Measurements from ENCODE around the gene TPBG.
A peak's percentile ranks its signal among the peaks of the same experiment; 100 is the strongest.

The TPBG gene

GRCh38 chr6:82362878-82363427 is 664 bp upstream of the TPBG start:
- Histone ChIP-seq H3K27ac (ENCODE audit: extremely low read depth, low read depth, low read length) (peak overlapping the region; percentile 92), H3K4me3 (ENCODE audit: low read depth, low read length) (peak overlapping the region; percentile 85), H3K4me1 (ENCODE audit: control insufficient read depth, insufficient read depth, low read length) (peaks cover 4% of the 10 kb centered on the region; the same call in 1 of the 2 replicates), H3K9me3 (ENCODE audit: control insufficient read depth, insufficient read depth, low read depth, low read length) (no peaks in the 10 kb centered on the region), H3K36me3 (ENCODE audit: control insufficient read depth in 2 of 2, insufficient read depth in 1 of 2, low read length in 2 of 2) (peaks cover 0 to 15% of the 10 kb centered on the region in 2 experiments; a peak in 2 of 3 replicates)
- POLR2A ChIA-PET = interaction anchor here (0.8 to 3.1 kb wide), 10 partner anchors 25 to 703 kb away, joined by 3 to 11 read pairs (median 4); partner anchors contain the start of gene UBE3D
- TF ChIP-seq ZNF391 (tag by site-specific recombination; IDR thresholded peaks at IDR 0.05; ENCODE audit: borderline replicate concordance, low read depth) = no peak
- 0 out of 2 replicates have a peak, but pooled peaks have one; percentile 39 for TF ChIP-seq ZNF302 (tag by site-specific recombination; IDR thresholded peaks at IDR 0.05; ENCODE audit: low read depth)
- peak; percentile 67; the same call in 1 of the 2 replicates for TF ChIP-seq ZNF366 (tag by site-specific recombination; conservative IDR thresholded peaks at IDR 0.05)
- TF ChIP-seq PRDM1 (tag by site-specific recombination; IDR thresholded peaks at IDR 0.05) = peak; percentile 19; the same call in 1 of the 2 replicates
- CTCF ChIA-PET = interaction anchor here (0.6 to 1.3 kb wide), 11 partner anchors 17 to 704 kb away, joined by 3 to 5 read pairs (median 3); partner anchors contain the start of gene DOP1A

GRCh38 chr6:82364087-82365015 is 734 bp downstream of the TPBG start:
- peak overlapping the region; percentile 85 for H3K4me3 ChIP-seq (ENCODE audit: low read depth, low read length)
- H3K36me3 ChIP-seq (ENCODE audit: control insufficient read depth in 2 of 2, insufficient read depth in 1 of 2, low read length in 2 of 2) = peaks cover 0 to 15% of the 10 kb centered on the region in 2 experiments; a peak in 2 of 3 replicates
- peak overlapping the region; percentile 92 for H3K27ac ChIP-seq (ENCODE audit: extremely low read depth, low read depth, low read length)
- ChIA-PET CTCF (interaction anchor here (1.2 to 1.3 kb wide), 3 partner anchors 16 to 104 kb away, joined by 3 to 4 read pairs (median 3); no protein-coding TSS in a partner anchor), POLR2A (interaction anchor here (0.8 to 3.1 kb wide), 7 partner anchors 32 to 701 kb away, joined by 3 to 11 read pairs (median 5); partner anchors contain the start of gene UBE3D)
- H3K9me3 ChIP-seq (ENCODE audit: control insufficient read depth, insufficient read depth, low read depth, low read length) = no peaks in the 10 kb centered on the region
- H3K4me1 ChIP-seq (ENCODE audit: control insufficient read depth, insufficient read depth, low read length) = peaks cover 8% of the 10 kb centered on the region
- TF ChIP-seq ZNF623 (tag by site-specific recombination; IDR thresholded peaks at IDR 0.05) = no peak
- TF ChIP-seq PRDM4 (tag by site-specific recombination; IDR thresholded peaks at IDR 0.05) = no peak
- TF ChIP-seq ZNF558 (tag by site-specific recombination; IDR thresholded peaks at IDR 0.05) = no peak
- TF ChIP-seq MZF1 (tag by site-specific recombination; IDR thresholded peaks at IDR 0.05; ENCODE audit: borderline replicate concordance) = peak; percentile 90; the same call in 1 of the 2 replicates
- TF ChIP-seq ZNF26 (tag by site-specific recombination; IDR thresholded peaks at IDR 0.05) = no peak
- peak; percentile 4; the same call in 1 of the 2 replicates for TF ChIP-seq MYNN (tag by site-specific recombination; IDR thresholded peaks at IDR 0.05; ENCODE audit: borderline replicate concordance)
- TF ChIP-seq ZNF645 (tag by site-specific recombination; IDR thresholded peaks at IDR 0.05) = no peak
- TF ChIP-seq OSR2 (tag by site-specific recombination; IDR thresholded peaks at IDR 0.05) = no peak
- no peak for TF ChIP-seq ZNF16 (tag by site-specific recombination; IDR thresholded peaks at IDR 0.05; ENCODE audit: low read depth)
- TF ChIP-seq ZNF544 (tag by site-specific recombination; IDR thresholded peaks at IDR 0.05) = no peak
- TF ChIP-seq, protein P1, sequence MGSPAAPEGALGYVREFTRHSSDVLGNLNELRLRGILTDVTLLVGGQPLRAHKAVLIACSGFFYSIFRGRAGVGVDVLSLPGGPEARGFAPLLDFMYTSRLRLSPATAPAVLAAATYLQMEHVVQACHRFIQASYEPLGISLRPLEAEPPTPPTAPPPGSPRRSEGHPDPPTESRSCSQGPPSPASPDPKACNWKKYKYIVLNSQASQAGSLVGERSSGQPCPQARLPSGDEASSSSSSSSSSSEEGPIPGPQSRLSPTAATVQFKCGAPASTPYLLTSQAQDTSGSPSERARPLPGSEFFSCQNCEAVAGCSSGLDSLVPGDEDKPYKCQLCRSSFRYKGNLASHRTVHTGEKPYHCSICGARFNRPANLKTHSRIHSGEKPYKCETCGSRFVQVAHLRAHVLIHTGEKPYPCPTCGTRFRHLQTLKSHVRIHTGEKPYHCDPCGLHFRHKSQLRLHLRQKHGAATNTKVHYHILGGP (tag by site-specific recombination; IDR thresholded peaks at IDR 0.05) = no peak
- TF ChIP-seq, protein P2, sequence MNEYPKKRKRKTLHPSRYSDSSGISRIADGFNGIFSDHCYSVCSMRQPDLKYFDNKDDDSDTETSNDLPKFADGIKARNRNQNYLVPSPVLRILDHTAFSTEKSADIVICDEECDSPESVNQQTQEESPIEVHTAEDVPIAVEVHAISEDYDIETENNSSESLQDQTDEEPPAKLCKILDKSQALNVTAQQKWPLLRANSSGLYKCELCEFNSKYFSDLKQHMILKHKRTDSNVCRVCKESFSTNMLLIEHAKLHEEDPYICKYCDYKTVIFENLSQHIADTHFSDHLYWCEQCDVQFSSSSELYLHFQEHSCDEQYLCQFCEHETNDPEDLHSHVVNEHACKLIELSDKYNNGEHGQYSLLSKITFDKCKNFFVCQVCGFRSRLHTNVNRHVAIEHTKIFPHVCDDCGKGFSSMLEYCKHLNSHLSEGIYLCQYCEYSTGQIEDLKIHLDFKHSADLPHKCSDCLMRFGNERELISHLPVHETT (tag by site-specific recombination; IDR thresholded peaks at IDR 0.05) = no peak; the same call in 1 of the 2 replicates
- TF ChIP-seq, protein P3, sequence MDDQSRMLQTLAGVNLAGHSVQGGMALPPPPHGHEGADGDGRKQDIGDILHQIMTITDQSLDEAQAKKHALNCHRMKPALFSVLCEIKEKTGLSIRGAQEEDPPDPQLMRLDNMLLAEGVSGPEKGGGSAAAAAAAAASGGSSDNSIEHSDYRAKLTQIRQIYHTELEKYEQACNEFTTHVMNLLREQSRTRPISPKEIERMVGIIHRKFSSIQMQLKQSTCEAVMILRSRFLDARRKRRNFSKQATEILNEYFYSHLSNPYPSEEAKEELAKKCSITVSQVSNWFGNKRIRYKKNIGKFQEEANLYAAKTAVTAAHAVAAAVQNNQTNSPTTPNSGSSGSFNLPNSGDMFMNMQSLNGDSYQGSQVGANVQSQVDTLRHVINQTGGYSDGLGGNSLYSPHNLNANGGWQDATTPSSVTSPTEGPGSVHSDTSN (CRISPR knock-in tag; IDR thresholded peaks at IDR 0.05) = no peak
- TF ChIP-seq, protein P4, sequence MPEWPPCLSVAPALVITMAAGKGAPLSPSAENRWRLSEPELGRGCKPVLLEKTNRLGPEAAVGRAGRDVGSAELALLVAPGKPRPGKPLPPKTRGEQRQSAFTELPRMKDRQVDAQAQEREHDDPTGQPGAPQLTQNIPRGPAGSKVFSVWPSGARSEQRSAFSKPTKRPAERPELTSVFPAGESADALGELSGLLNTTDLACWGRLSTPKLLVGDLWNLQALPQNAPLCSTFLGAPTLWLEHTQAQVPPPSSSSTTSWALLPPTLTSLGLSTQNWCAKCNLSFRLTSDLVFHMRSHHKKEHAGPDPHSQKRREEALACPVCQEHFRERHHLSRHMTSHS (tag by site-specific recombination; IDR thresholded peaks at IDR 0.05) = peak; percentile 49; the same call in 1 of the 2 replicates

All from HEK293 (cell line).